HG02759 (cell line): ENCODE measurements around the gene PTPN14.

Source experiments
- ATAC-seq: cut with Tn5 transposase; IDR thresholded peaks from one replicate; pipeline ENCODE4 v1.9.1; 2021; ENCODE audit warnings: mild to moderate bottlenecking, moderate library complexity; ENCODE audit not compliant: unreplicated experiment

PTPN14 gene

GRCh38 chr1:214569357-214570004 lies 18.1 kb upstream of the PTPN14 start:
- no peak for ATAC-seq

- ATAC-seq: no peak
These were observed 16.9 kb upstream of the PTPN14 start for GRCh38 chr1:214568328-214568727.

- ATAC-seq: no peak
These were observed 16.1 kb upstream of the PTPN14 start for GRCh38 chr1:214567481-214567980.

- peak; percentile 65 for ATAC-seq
These were observed 15.0 kb upstream of the PTPN14 start for GRCh38 chr1:214566158-214567104.

GRCh38 chr1:214565310-214565709 lies 13.9 kb upstream of the PTPN14 start:
- ATAC-seq: no peak

GRCh38 chr1:214563881-214564280 lies 12.5 kb upstream of the PTPN14 start:
- no peak for ATAC-seq

- peak; percentile 67 for ATAC-seq
These were observed 6.7 kb upstream of the PTPN14 start for GRCh38 chr1:214557952-214558735.

GRCh38 chr1:214553142-214553710 lies 1.8 kb upstream of the PTPN14 start:
- ATAC-seq: no peak

- peak; percentile 5 for ATAC-seq
These were observed 789 bp upstream of the PTPN14 start for GRCh38 chr1:214552174-214552608.

- ATAC-seq: peak; percentile 26
These were observed 456 bp downstream of the PTPN14 start for GRCh38 chr1:214550857-214551435.

- ATAC-seq: no peak
These were observed 1.2 kb downstream of the PTPN14 start for GRCh38 chr1:214550013-214550856.

GRCh38 chr1:214549604-214550003 lies 1.8 kb downstream of the PTPN14 start:
- no peak for ATAC-seq

GRCh38 chr1:214548988-214549387 lies 2.4 kb downstream of the PTPN14 start:
- no peak for ATAC-seq

- no peak for ATAC-seq
These were observed 3.1 kb downstream of the PTPN14 start for GRCh38 chr1:214548271-214548670.

- ATAC-seq: no peak
These were observed 3.7 kb downstream of the PTPN14 start for GRCh38 chr1:214547747-214548146.

- ATAC-seq: no peak
These were observed 4.3 kb downstream of the PTPN14 start for GRCh38 chr1:214546886-214547641.

- ATAC-seq: no peak
These were observed 5.3 kb downstream of the PTPN14 start for GRCh38 chr1:214546084-214546483.

- ATAC-seq: no peak
These were observed 6.1 kb downstream of the PTPN14 start for GRCh38 chr1:214545293-214545692.

- ATAC-seq: no peak
These were observed 6.6 kb downstream of the PTPN14 start for GRCh38 chr1:214544791-214545190.
